ENCODE data around the gene VGF. TPM values are rescaled to one million over a fixed set of nuclear protein-coding genes. Genes with fewer than 3 reads are reported as not detected.
A peak's percentile ranks its signal among the peaks of the same experiment; 100 is the strongest.

VGF gene
- total and polyA plus RNA-seq, 2 donors (not counting 3 experiments of a cell fraction or from before 2014, with no cell fraction given): 0.03 TPM; not detected in 1

DNA sequence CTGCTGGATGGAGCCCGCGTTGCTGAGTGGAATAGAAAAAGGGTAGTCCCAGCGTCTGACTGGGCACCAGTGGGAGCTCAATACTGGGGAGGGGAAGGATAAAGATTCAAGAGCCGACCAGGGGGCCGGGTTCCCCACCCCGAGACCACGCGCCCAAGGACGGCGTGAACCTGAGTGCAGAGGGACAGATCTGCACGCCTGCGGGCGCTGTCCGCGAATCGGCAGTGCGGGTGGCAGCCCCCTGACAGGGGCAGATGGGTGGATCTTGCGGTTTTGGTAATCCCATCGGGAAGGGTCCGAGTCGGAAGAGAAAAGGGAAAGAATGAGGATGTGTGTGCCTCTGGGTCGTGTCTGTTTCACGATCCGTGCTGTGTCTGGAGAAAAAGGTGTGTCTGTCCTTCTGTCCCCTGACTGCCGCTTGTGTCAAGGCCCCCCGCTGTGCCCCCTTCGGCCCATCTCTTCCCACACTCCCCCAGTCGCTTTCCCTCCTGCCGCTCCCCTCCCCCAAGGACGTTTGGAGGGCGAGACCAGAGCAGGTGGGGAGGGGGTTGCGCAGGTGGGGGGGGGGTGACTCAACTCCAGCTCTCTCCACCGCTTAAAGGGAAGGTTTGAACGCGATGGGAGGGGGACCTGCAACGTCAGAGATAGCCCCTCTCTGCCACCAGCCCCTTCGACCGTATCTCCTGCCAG is 734 bp upstream of the VGF start:
- H3K27me3 ChIP-seq (ENCODE audit: control insufficient read depth in 2 of 2, insufficient read depth in 2 of 2, low read length in 2 of 2): peaks cover 59 to 66% of the 10 kb centered on the region in 2 experiments
- dilution Hi-C loops (cut with MboI; ENCODE audit: extremely low pct_ligation_motif_present, low sequenced_read_pairs): no loop called here
- DNase-seq (ENCODE audit: low read depth, low spot score): no peak
- intact Hi-C loops (cut with micrococcal nuclease): loop anchor here (1.0 to 10.0 kb wide), 2 partner anchors 22 to 271 kb away; partner anchors contain the start of gene ACHE
- CTCF ChIA-PET: interaction anchor here (0.7 to 2.6 kb wide), 10 partner anchors 10 to 124 kb away, joined by 3 to 34 read pairs (median 5); partner anchors contain the start of gene AP1S1
- no peak overlapping the region for H3K9ac ChIP-seq (replicated peaks; ENCODE audit: extremely low read depth, insufficient read depth, low read length)
- H3K9me1 ChIP-seq (replicated peaks; ENCODE audit: control insufficient read depth, extremely low read depth, insufficient read depth, low read length): no peaks in the 10 kb centered on the region
- no peak for FAIRE-seq
- no peaks in the 10 kb centered on the region for H3K36me3 ChIP-seq (ENCODE audit: control insufficient read depth in 2 of 2, extremely low read depth in 1 of 2, insufficient read depth in 2 of 2, low read length in 2 of 2)
- peaks cover 16% of the 10 kb centered on the region for H3K4me1 ChIP-seq (ENCODE audit: control insufficient read depth, extremely low read depth, insufficient read depth, low read length)
- POLR2A ChIA-PET: interaction anchor here (0.5 kb wide), 1 partner anchor 37 kb away, joined by 9 read pairs; no protein-coding TSS in a partner anchor
- H3K27ac ChIP-seq (ENCODE audit: insufficient read depth, low read depth, low read length): no peak overlapping the region
- no peak overlapping the region for H3K4me2 ChIP-seq (ENCODE audit: insufficient read depth, low read length)
- no peak overlapping the region for H2AFZ ChIP-seq (ENCODE audit: low read depth, low read length)
- H4K20me1 ChIP-seq (replicated peaks; ENCODE audit: control insufficient read depth, extremely low read depth, insufficient read depth, low read length): no peaks in the 10 kb centered on the region
- no peak overlapping the region for H3K4me3 ChIP-seq (replicated peaks in 1 of 3; ENCODE audit: insufficient read depth in 1 of 3, low read depth in 1 of 3, low read length in 3 of 3)
- TF ChIP-seq EZH2 (IDR thresholded peaks at IDR 0.05; ENCODE audit: borderline replicate concordance, low read depth, low read length, severe bottlenecking) (peak; percentile 41), POLR2A (IDR thresholded peaks at IDR 0.05; ENCODE audit: low read depth, low read length) (no peak)
- no peaks in the 10 kb centered on the region for H3K79me2 ChIP-seq (ENCODE audit: control insufficient read depth, insufficient read depth, low read length)
- no peaks in the 10 kb centered on the region for H3K9me3 ChIP-seq (replicated peaks; ENCODE audit: control insufficient read depth, insufficient read depth, low read length)
- BruUV-seq (replicated peaks): no TSS peak

GRCh38 chr7:101164071-101164840 is 1.1 kb downstream of the VGF start:
- ChIA-PET POLR2A (no interaction called here), CTCF (interaction anchor here (1.1 to 2.6 kb wide), 4 partner anchors 10 to 70 kb away, joined by 4 to 34 read pairs (median 10); no protein-coding TSS in a partner anchor)
- dilution Hi-C loops (cut with MboI; ENCODE audit: extremely low pct_ligation_motif_present, low sequenced_read_pairs): no loop called here

More at GRCh38 chr7:101164071-101164840, 1.1 kb downstream of the VGF start:
- peaks cover 16% of the 10 kb centered on the region for H3K4me1 ChIP-seq (ENCODE audit: control insufficient read depth, extremely low read depth, insufficient read depth, low read length)
- no peaks in the 10 kb centered on the region for H3K79me2 ChIP-seq (ENCODE audit: control insufficient read depth, insufficient read depth, low read length)
- FAIRE-seq (no peak), DNase-seq (ENCODE audit: low read depth, low spot score) (peak; percentile 38)
- no peak overlapping the region for H2AFZ ChIP-seq (ENCODE audit: low read depth, low read length)
- H3K27ac ChIP-seq (ENCODE audit: insufficient read depth, low read depth, low read length): no peak overlapping the region
- intact Hi-C loops (cut with micrococcal nuclease): loop anchor here (10.0 kb wide), 1 partner anchor 269 kb away; the partner anchor contains the start of gene ACHE
- peaks cover 43 to 49% of the 10 kb centered on the region in 2 experiments for H3K27me3 ChIP-seq (ENCODE audit: control insufficient read depth in 2 of 2, insufficient read depth in 2 of 2, low read length in 2 of 2)
- H3K36me3 ChIP-seq (ENCODE audit: control insufficient read depth in 2 of 2, extremely low read depth in 1 of 2, insufficient read depth in 2 of 2, low read length in 2 of 2): peaks cover 0 to 4% of the 10 kb centered on the region in 2 experiments
- H4K20me1 ChIP-seq (replicated peaks; ENCODE audit: control insufficient read depth, extremely low read depth, insufficient read depth, low read length): no peaks in the 10 kb centered on the region
- H3K4me2 ChIP-seq (ENCODE audit: insufficient read depth, low read length): no peak overlapping the region
- no peaks in the 10 kb centered on the region for H3K9me1 ChIP-seq (replicated peaks; ENCODE audit: control insufficient read depth, extremely low read depth, insufficient read depth, low read length)
- H3K4me3 ChIP-seq (replicated peaks in 1 of 3; ENCODE audit: insufficient read depth in 1 of 3, low read depth in 1 of 3, low read length in 3 of 3): no peak overlapping the region
- no peak for TF ChIP-seq JUN (IDR thresholded peaks at IDR 0.05; ENCODE audit: borderline replicate concordance, insufficient read depth, insufficient read length, low read depth)
- TF ChIP-seq EZH2 (IDR thresholded peaks at IDR 0.05; ENCODE audit: borderline replicate concordance, low read depth, low read length, severe bottlenecking): peak; percentile 94
- H3K9me3 ChIP-seq (replicated peaks; ENCODE audit: control insufficient read depth, insufficient read depth, low read length): no peaks in the 10 kb centered on the region
- BruUV-seq (replicated peaks): no TSS peak
- no peak overlapping the region for H3K9ac ChIP-seq (replicated peaks; ENCODE audit: extremely low read depth, insufficient read depth, low read length)

Measured in endothelial cell of umbilical vein (primary cell).